ENCODE measurements around the gene RAG1. TPM values are rescaled to one million over a fixed set of nuclear protein-coding genes. Genes with fewer than 3 reads are reported as not detected.

Gene RAG1
- total RNA-seq, 4 donors from 2014 or later: 0.23 to 0.56 (median 0.39) TPM

DNA sequence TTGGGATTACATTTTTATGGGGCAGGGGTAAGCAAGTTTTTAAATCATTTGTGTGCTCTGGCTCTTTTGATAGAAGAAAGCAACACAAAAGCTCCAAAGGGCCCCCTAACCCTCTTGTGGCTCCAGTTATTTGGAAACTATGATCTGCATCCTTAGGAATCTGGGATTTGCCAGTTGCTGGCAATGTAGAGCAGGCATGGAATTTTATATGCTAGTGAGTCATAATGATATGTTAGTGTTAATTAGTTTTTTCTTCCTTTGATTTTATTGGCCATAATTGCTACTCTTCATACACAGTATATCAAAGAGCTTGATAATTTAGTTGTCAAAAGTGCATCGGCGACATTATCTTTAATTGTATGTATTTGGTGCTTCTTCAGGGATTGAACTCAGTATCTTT is 10.1 kb downstream of the RAG1 start:
- TF ChIP-seq POLR2AphosphoS5 (IDR thresholded peaks at IDR 0.05) (no peak), EP300 (IDR thresholded peaks at IDR 0.05) (no peak), POLR2A (IDR thresholded peaks at IDR 0.05) (no peak)
- TF ChIP-seq, protein P1, sequence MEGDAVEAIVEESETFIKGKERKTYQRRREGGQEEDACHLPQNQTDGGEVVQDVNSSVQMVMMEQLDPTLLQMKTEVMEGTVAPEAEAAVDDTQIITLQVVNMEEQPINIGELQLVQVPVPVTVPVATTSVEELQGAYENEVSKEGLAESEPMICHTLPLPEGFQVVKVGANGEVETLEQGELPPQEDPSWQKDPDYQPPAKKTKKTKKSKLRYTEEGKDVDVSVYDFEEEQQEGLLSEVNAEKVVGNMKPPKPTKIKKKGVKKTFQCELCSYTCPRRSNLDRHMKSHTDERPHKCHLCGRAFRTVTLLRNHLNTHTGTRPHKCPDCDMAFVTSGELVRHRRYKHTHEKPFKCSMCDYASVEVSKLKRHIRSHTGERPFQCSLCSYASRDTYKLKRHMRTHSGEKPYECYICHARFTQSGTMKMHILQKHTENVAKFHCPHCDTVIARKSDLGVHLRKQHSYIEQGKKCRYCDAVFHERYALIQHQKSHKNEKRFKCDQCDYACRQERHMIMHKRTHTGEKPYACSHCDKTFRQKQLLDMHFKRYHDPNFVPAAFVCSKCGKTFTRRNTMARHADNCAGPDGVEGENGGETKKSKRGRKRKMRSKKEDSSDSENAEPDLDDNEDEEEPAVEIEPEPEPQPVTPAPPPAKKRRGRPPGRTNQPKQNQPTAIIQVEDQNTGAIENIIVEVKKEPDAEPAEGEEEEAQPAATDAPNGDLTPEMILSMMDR (IDR thresholded peaks at IDR 0.05): no peak
- 59% methylated on average over 2 of the region's 2 CpGs for WGBS
- Histone ChIP-seq H3K9me3 (no peaks in the 10 kb centered on the region), H3K27me3 (no peaks in the 10 kb centered on the region), H3K36me3 (no peaks in the 10 kb centered on the region), H3K4me3 (no peak overlapping the region), H3K27ac (no peak overlapping the region), H3K4me1 (no peaks in the 10 kb centered on the region)
- no peak for DNase-seq (ENCODE audit: low spot score in 2 of 2)

DNA sequence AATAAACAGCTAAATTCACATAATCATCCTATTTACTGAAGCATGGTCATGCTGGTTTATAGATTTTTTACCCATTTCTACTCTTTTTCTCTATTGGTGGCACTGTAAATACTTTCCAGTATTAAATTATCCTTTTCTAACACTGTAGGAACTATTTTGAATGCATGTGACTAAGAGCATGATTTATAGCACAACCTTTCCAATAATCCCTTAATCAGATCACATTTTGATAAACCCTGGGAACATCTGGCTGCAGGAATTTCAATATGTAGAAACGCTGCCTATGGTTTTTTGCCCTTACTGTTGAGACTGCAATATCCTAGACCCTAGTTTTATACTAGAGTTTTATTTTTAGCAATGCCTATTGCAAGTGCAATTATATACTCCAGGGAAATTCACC is 10.7 kb downstream of the RAG1 start:
- DNase-seq (ENCODE audit: low spot score in 2 of 2): no peak
- no peaks in the 10 kb centered on the region for H3K4me1 ChIP-seq
- 28% methylated on average over 1 of the region's 1 CpG for WGBS
- H3K9me3 ChIP-seq: no peaks in the 10 kb centered on the region
- H3K27ac ChIP-seq: no peak overlapping the region
- no peaks in the 10 kb centered on the region for H3K36me3 ChIP-seq
- H3K27me3 ChIP-seq: no peaks in the 10 kb centered on the region
- no peak overlapping the region for H3K4me3 ChIP-seq
- TF ChIP-seq, protein P1 (IDR thresholded peaks at IDR 0.05): no peak
- TF ChIP-seq EP300 (IDR thresholded peaks at IDR 0.05) (no peak), POLR2AphosphoS5 (IDR thresholded peaks at IDR 0.05) (no peak), POLR2A (IDR thresholded peaks at IDR 0.05) (no peak)

DNA sequence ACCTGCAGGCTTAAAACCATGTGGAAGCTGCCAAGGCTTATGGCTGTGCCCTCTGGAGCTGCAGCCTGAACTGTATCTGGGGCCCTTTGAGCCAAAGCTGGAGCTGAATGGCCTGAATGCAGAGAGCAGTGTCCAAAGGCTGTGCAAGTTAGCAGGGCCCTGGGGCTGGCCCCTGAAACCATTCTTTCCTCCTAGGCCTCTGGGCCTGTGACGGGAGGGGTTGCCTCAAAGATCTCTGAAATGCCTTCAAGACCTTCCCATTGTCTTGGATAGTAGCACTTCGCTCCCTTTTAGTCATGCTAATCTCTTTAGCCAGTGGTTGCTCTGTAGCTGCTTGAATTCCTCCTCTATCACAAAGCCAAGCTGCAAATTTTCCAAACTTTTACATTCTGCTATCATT is 13.7 kb downstream of the RAG1 start:
- H3K27ac ChIP-seq: no peak overlapping the region
- DNase-seq (ENCODE audit: low spot score in 2 of 2): no peak
- WGBS: 64% methylated on average over 2 of the region's 2 CpGs
- no peaks in the 10 kb centered on the region for H3K4me1 ChIP-seq
- H3K4me3 ChIP-seq: no peak overlapping the region
- H3K9me3 ChIP-seq: no peaks in the 10 kb centered on the region
- TF ChIP-seq, protein P1 (IDR thresholded peaks at IDR 0.05): no peak
- TF ChIP-seq POLR2A (IDR thresholded peaks at IDR 0.05) (no peak), POLR2AphosphoS5 (IDR thresholded peaks at IDR 0.05) (no peak), EP300 (IDR thresholded peaks at IDR 0.05) (no peak)
- no peaks in the 10 kb centered on the region for H3K36me3 ChIP-seq
- no peaks in the 10 kb centered on the region for H3K27me3 ChIP-seq

DNA sequence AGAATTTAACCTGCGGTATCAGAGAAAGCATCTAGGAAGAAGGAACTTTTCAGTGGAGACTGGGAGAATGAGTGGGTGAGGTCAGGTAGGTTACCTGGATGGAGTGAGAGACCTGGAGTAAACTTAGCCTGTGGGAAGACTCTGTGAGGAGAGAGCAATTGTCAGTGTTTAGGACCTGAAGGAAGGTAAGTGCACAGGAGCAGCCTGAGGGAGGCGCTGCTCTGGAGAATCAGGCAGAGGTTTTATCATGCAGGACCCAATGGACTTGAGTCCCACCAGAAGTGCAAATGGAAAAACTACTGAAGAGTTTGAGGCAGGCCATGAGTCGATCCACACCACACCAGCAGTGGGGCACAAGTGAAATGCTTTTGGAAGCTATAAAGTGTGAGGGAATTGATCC is 15.9 kb downstream of the RAG1 start:
- Histone ChIP-seq H3K27me3 (peaks cover 3% of the 10 kb centered on the region), H3K4me1 (no peaks in the 10 kb centered on the region), H3K4me3 (no peak overlapping the region), H3K27ac (no peak overlapping the region), H3K36me3 (no peaks in the 10 kb centered on the region), H3K9me3 (no peaks in the 10 kb centered on the region)
- 68% methylated on average over 3 of the region's 3 CpGs for WGBS
- TF ChIP-seq POLR2AphosphoS5 (IDR thresholded peaks at IDR 0.05) (no peak), POLR2A (IDR thresholded peaks at IDR 0.05) (no peak), EP300 (IDR thresholded peaks at IDR 0.05) (no peak)
- TF ChIP-seq, protein P1 (IDR thresholded peaks at IDR 0.05): no peak
- no peak for DNase-seq (ENCODE audit: low spot score in 2 of 2)

DNA sequence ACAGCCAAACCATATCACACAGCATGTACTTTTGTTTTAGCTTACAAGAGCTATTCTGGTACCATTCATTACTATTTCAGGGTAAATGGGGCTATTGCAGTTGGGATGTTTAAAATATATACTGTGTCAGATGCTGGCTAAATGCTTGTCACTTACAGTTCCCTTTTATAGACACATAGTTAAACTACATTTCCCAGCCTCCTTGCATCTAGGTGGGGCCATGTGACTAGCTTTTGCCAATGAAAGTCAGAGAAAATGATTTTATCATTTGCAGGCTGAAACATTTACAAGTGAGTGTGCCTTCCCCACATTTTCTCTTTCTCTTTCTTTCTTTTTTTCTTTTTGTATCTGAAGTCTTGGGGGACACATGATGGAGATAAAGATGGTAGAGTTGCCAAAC is 18.7 kb downstream of the RAG1 start:
- Histone ChIP-seq H3K27ac (no peak overlapping the region), H3K36me3 (no peaks in the 10 kb centered on the region), H3K4me1 (no peaks in the 10 kb centered on the region), H3K4me3 (no peak overlapping the region), H3K27me3 (peaks cover 23% of the 10 kb centered on the region), H3K9me3 (no peaks in the 10 kb centered on the region)
- no peak for DNase-seq (ENCODE audit: low spot score in 2 of 2)
- TF ChIP-seq, protein P1 (IDR thresholded peaks at IDR 0.05): no peak
- TF ChIP-seq EP300 (IDR thresholded peaks at IDR 0.05): no peak
- TF ChIP-seq POLR2A (IDR thresholded peaks at IDR 0.05): no peak

All from suprapubic skin (tissue), 4 donors.